Measurements from ENCODE around the gene EN1. TPM values are rescaled to one million over a fixed set of nuclear protein-coding genes. Genes with fewer than 3 reads are reported as not detected.

The EN1 gene
- total and polyA plus RNA-seq, 2 of the 4 experiments (the other 2 are of a cell fraction) = not detected

DNA sequence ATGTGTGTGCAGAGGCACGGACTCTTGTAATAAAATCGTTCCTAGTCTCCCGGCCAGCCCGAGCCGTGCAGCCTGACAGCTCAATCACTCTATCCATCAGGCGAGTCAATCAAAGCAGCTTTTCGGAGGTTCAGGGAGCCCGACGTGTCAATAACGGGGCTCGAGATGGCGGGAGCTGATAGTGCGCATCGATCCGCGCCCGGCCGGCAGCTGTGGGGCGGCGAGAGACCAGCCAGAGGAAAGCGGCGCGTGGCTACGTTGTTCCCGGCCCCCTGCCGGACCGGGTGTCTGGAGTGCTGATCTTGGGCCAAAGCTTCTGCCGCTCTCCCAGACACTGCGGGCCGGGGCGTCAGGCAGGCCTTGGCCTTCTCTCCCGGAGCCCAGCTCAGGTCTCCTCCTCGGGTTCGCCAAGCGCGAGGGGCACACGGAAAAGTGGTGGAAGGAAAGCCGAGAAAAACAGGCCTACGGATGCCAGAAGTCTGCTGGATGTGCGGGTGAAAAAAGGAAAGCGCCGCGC is 2.4 kb downstream of the EN1 start (continued):
- TF ChIP-seq, protein P1, sequence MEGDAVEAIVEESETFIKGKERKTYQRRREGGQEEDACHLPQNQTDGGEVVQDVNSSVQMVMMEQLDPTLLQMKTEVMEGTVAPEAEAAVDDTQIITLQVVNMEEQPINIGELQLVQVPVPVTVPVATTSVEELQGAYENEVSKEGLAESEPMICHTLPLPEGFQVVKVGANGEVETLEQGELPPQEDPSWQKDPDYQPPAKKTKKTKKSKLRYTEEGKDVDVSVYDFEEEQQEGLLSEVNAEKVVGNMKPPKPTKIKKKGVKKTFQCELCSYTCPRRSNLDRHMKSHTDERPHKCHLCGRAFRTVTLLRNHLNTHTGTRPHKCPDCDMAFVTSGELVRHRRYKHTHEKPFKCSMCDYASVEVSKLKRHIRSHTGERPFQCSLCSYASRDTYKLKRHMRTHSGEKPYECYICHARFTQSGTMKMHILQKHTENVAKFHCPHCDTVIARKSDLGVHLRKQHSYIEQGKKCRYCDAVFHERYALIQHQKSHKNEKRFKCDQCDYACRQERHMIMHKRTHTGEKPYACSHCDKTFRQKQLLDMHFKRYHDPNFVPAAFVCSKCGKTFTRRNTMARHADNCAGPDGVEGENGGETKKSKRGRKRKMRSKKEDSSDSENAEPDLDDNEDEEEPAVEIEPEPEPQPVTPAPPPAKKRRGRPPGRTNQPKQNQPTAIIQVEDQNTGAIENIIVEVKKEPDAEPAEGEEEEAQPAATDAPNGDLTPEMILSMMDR (conservative IDR thresholded peaks at IDR 0.05; ENCODE audit: low read depth, low read length) = no peak
- TF ChIP-seq NFE2L2 (IDR thresholded peaks at IDR 0.05; ENCODE audit: low read depth, low read length) = no peak
- no peak for TF ChIP-seq RCOR1 (IDR thresholded peaks at IDR 0.05; ENCODE audit: insufficient replicate concordance, low read length)

DNA sequence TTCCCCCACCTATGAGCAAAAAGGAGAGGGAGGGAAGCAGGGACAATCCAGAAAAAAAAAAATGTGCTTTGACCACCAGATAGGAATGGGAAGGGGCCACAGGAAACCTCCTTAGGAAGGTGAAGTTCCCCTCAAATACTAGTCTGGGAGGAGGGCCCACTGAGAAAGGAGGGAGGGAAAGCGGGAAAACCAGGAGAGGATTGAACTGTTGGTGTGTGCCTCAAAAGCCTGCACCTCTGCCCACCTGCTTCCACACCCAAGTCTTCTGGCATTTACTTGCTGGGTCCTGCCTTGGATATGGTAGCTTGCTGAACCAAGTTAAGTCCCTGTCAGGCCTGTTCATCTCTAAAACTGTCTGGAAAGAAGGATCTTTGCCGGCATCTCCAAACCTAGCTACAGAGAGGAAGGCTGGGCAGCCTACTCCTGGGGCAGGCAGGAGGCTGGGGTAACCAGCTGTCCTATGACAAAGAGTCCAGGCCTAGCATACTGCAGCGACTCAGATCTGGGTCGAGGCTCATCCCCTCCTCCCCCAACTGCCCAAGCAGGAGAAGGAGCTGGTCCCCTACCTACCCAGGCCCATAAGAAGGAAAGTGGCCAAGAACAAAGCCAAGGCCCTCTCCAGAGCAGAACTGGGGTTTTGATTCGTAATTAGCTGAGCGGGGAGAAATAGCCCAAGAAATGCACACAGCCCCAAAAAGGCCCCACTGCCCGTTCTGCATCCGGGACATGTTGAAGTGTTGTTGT is 3.0 kb downstream of the EN1 start:
- H3K27me3 ChIP-seq (ENCODE audit: control insufficient read depth, insufficient read depth, low read length) = peaks cover 90% of the 10 kb centered on the region
- no peak overlapping the region for H3K14ac ChIP-seq (replicated peaks; ENCODE audit: low read depth, low read length)
- BruUV-seq (replicated peaks) = no TSS peak
- H2AK9ac ChIP-seq (replicated peaks; ENCODE audit: low read depth, low read length, poor library complexity) = no peak overlapping the region
- H4K8ac ChIP-seq (ENCODE audit: low read depth in 2 of 2, low read length in 2 of 2) = no peak overlapping the region
- H2BK120ac ChIP-seq (ENCODE audit: low read depth, low read length) = no peak overlapping the region
- H2BK15ac ChIP-seq (ENCODE audit: low read depth, low read length) = no peak overlapping the region
- intact Hi-C loops (cut with micrococcal nuclease) = no loop called here
- dilution Hi-C loops (cut with HindIII; ENCODE audit: low sequenced_read_pairs, unreplicated experiment) = no loop called here
- no peak overlapping the region for H4K5ac ChIP-seq (ENCODE audit: low read depth, low read length)
- no peak overlapping the region for H2AFZ ChIP-seq (replicated peaks; ENCODE audit: low read length, poor library complexity)
- in situ Hi-C loops (cut with MboI; ENCODE audit: low sequenced_read_pairs) = no loop called here
- H3K79me1 ChIP-seq (ENCODE audit: low read depth in 1 of 2, low read length in 2 of 2) = no peaks in the 10 kb centered on the region
- ChIA-PET CTCF (no interaction called here), POLR2A (ENCODE audit: unreplicated experiment) (no interaction called here)
- H3K4me2 ChIP-seq (ENCODE audit: low read depth, low read length) = no peak overlapping the region
- H3K4me3 ChIP-seq (ENCODE audit: insufficient read depth, low read depth, low read length) = no peak overlapping the region
- H3K4ac ChIP-seq (ENCODE audit: low read depth, low read length) = no peak overlapping the region
- no CpG with 5 or more reads among the region's 8 CpGs for WGBS, 2 experiments (ENCODE audit: extremely low coverage in 2 of 2, insufficient read length in 1 of 2)
- H3K4me1 ChIP-seq (ENCODE audit: control insufficient read depth, insufficient read depth, low read length) = no peaks in the 10 kb centered on the region
- no peaks in the 10 kb centered on the region for H4K20me1 ChIP-seq (ENCODE audit: insufficient read depth, low read length)
- H2BK20ac ChIP-seq (ENCODE audit: low read depth, low read length) = no peak overlapping the region
- H3K23ac ChIP-seq (ENCODE audit: low read depth, low read length) = no peak overlapping the region
- H3K9me3 ChIP-seq (ENCODE audit: control insufficient read depth, insufficient read depth, low read length) = no peaks in the 10 kb centered on the region; the same call in 1 of the 2 replicates
- ATAC-seq (ENCODE audit: low read depth) (no peak), DNase-seq (no peak)
- no peak overlapping the region for H3K9ac ChIP-seq (ENCODE audit: low read depth, low read length)
- H3K18ac ChIP-seq (ENCODE audit: low read depth, low read length) = no peak overlapping the region
- no peak overlapping the region for H4K91ac ChIP-seq (ENCODE audit: insufficient read depth, low read depth, low read length)
- no peak overlapping the region for H2AK5ac ChIP-seq (ENCODE audit: low read depth, low read length)
- no peak overlapping the region for H3K56ac ChIP-seq (ENCODE audit: extremely low read depth, insufficient read depth, low read length)
- TF ChIP-seq NFE2L2 (IDR thresholded peaks at IDR 0.05; ENCODE audit: low read depth, low read length) (no peak), CEBPB (IDR thresholded peaks at IDR 0.05; ENCODE audit: low read depth, low read length) (no peak), SMC3 (IDR thresholded peaks at IDR 0.05; ENCODE audit: low read depth, low read length) (no peak), FOS (IDR thresholded peaks at IDR 0.05; ENCODE audit: low read depth, low read length) (no peak), RAD21 (IDR thresholded peaks at IDR 0.05; ENCODE audit: low read length) (no peak), POLR2A (IDR thresholded peaks at IDR 0.05; ENCODE audit: low read depth, low read length) (no peak), MAFK (IDR thresholded peaks at IDR 0.05; ENCODE audit: low read depth, low read length) (no peak), RCOR1 (IDR thresholded peaks at IDR 0.05; ENCODE audit: insufficient replicate concordance, low read length) (no peak), MAZ (IDR thresholded peaks at IDR 0.05; ENCODE audit: borderline replicate concordance, low read depth, low read length) (no peak)
- TF ChIP-seq, protein P2, sequence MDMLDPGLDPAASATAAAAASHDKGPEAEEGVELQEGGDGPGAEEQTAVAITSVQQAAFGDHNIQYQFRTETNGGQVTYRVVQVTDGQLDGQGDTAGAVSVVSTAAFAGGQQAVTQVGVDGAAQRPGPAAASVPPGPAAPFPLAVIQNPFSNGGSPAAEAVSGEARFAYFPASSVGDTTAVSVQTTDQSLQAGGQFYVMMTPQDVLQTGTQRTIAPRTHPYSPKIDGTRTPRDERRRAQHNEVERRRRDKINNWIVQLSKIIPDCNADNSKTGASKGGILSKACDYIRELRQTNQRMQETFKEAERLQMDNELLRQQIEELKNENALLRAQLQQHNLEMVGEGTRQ (IDR thresholded peaks at IDR 0.05; ENCODE audit: low read depth, low read length) = no peak
- H3K27ac ChIP-seq (ENCODE audit: insufficient read depth, low read length) = no peak overlapping the region
- H3K36me3 ChIP-seq (ENCODE audit: control insufficient read depth, insufficient read depth, low read length) = no peaks in the 10 kb centered on the region
- H2BK5ac ChIP-seq (ENCODE audit: low read depth, low read length, poor library complexity, severe bottlenecking) = no peak overlapping the region
- H3K9me1 ChIP-seq (ENCODE audit: insufficient read depth, low read length) = no peaks in the 10 kb centered on the region

Data from IMR-90 (cell line).